K562 (cell line): Measurements from ENCODE around the gene BEST3. TPM values are rescaled to one million over a fixed set of nuclear protein-coding genes. Genes with fewer than 3 reads are reported as not detected.

ENCODE experiments used
- ATAC-seq: fragments of 200-7000 bp; cut with Tn5 transposase; 3 replicates; pipeline ENCODE4 v1.9.1; 2020; ENCODE audit warnings: moderate library complexity
- BruUV-seq: library from RNA; stranded (reverse); fragments of 400-500 nt; replicated peaks from 2 replicates; lab custom pipeline; 2021; lab: Mats Ljungman, UMichigan
- CTCF ChIA-PET: fragments of 300-600 bp; formaldehyde crosslinking; extraction: SDS; loops from one replicate; lab custom pipeline; 2021; ENCODE audit warnings: low intra/inter-chr PET ratio; lab: Yijun Ruan, JAX
- POLR2A ChIA-PET: fragments of 300-600, 350-650 bp; sonication (Branson Sonifier 250); formaldehyde crosslinking; extraction: SDS; loops from one replicate; lab custom pipeline; 2021; ENCODE audit warnings: antibody characterized with exemption, inconsistent platforms; lab: Yijun Ruan, JAX
- DNase-seq, 4 experiments: peaks; one replicate each; pipeline versions ENCODE4 v3.0.0 to v3.0.0-alpha.2; 2011 to 2018; ENCODE audit warnings: low spot score in 3 of 4, mixed read lengths in 3 of 4; ENCODE audit errors: extremely low read depth in 1 of 4
- FAIRE-seq: peaks from 2 replicates; lab custom pipeline; 2011; peaks lifted over from hg19 to GRCh38; lab: Jason Lieb, UNC
- H2AFZ ChIP-seq: 2 replicates; pipeline ENCODE4 v1.6.0; 2011; ENCODE audit warnings: low read depth, low read length, control low read depth, inconsistent platforms
- H3K27ac ChIP-seq: fragments of 200-600 bp; 3 replicates; pipeline ENCODE4 v1.8.0; 2011; ENCODE audit warnings: low read depth, mild to moderate bottlenecking, control low read depth, inconsistent platforms, low read length, moderate library complexity, mixed read lengths; ENCODE audit errors: extremely low read depth
- H3K27me3 ChIP-seq, 2 experiments: fragments of 300-600 bp in 1 of 2; 2 replicates in 1 of 2; 3 replicates in 1 of 2; pipeline versions ENCODE4 v1.6.0 to v1.8.0; 2011; ENCODE audit warnings: inconsistent platforms in 2 of 2, low read length in 2 of 2, mild to moderate bottlenecking in 1 of 2, mixed read lengths in 1 of 2, moderate library complexity in 1 of 2; ENCODE audit not compliant: control insufficient read depth in 2 of 2, insufficient read depth in 2 of 2
- H3K36me3 ChIP-seq: fragments of 300-600 bp; 3 replicates; pipeline ENCODE4 v1.8.0; 2011; ENCODE audit warnings: mild to moderate bottlenecking, low read length, inconsistent platforms; ENCODE audit not compliant: control insufficient read depth, insufficient read depth
- H3K4me1 ChIP-seq, 2 experiments: fragments of 200-600 bp in 1 of 2; replicated peaks in 1 of 2; 2 replicates in 1 of 2; 3 replicates in 1 of 2; pipeline versions ENCODE4 v1.5.1 to v1.8.0; 2011; ENCODE audit warnings: inconsistent platforms in 2 of 2, low read length in 2 of 2, mild to moderate bottlenecking in 1 of 2, mixed read lengths in 1 of 2, moderate library complexity in 1 of 2; ENCODE audit not compliant: control insufficient read depth in 2 of 2, insufficient read depth in 2 of 2
- H3K4me2 ChIP-seq: 2 replicates; pipeline ENCODE4 v1.6.1; 2011; ENCODE audit warnings: low read length, control low read depth, inconsistent platforms, mixed read lengths; ENCODE audit not compliant: insufficient read depth
- H3K4me3 ChIP-seq: fragments of 200-600 bp; sonication (generic), shearing (Covaris generic); 2 replicates; pipeline ENCODE4 v1.5.1; 2016; ENCODE audit warnings: control low read depth, inconsistent platforms
- H3K79me2 ChIP-seq: fragments of 200-600 bp; 3 replicates; pipeline ENCODE4 v1.8.0; 2011; ENCODE audit warnings: low read length, inconsistent platforms; ENCODE audit not compliant: control insufficient read depth, insufficient read depth
- H3K9ac ChIP-seq, 2 experiments: 2 replicates each; pipeline versions ENCODE4 v1.6.0 to v1.6.1; 2011; ENCODE audit warnings: low read depth in 2 of 2, low read length in 2 of 2, control low read depth in 1 of 2, inconsistent platforms in 1 of 2, mild to moderate bottlenecking in 1 of 2, mixed read lengths in 1 of 2; ENCODE audit not compliant: insufficient read depth in 1 of 2
- H3K9me1 ChIP-seq: one replicate; pipeline ENCODE4 v1.6.0; 2011; ENCODE audit warnings: inconsistent platforms, mild to moderate bottlenecking, low read length, moderate library complexity; ENCODE audit not compliant: control insufficient read depth, insufficient read depth
- H3K9me3 ChIP-seq: replicated peaks from 2 replicates; pipeline ENCODE4 v1.5.1; 2011; ENCODE audit warnings: low read depth, low read length, inconsistent platforms; ENCODE audit not compliant: control insufficient read depth, insufficient read depth
- H4K20me1 ChIP-seq: replicated peaks from 2 replicates; pipeline ENCODE4 v1.6.1; 2011; ENCODE audit warnings: low read length, inconsistent platforms, mixed read lengths; ENCODE audit not compliant: control insufficient read depth, insufficient read depth
- NUFIP1 ChIP-seq: fragments of 450-650 bp; IDR thresholded peaks from 2 replicates; pipeline ENCODE4 v1.6.1; 2018; ENCODE audit not compliant: partially characterized antibody
- WGBS: fragments of 100-300 bp; shearing (Covaris generic); methylation state at CpG from one replicate; pipeline ENCODE4 v1.1.6; 2016; ENCODE audit warnings: low coverage, mixed read lengths; ENCODE audit not compliant: insufficient coverage; ENCODE audit errors: missing lambda C conversion rate; 5-methylcytosine and 5-hydroxymethylcytosine counted together
- in situ Hi-C: fragments of 300-500 bp; cut with MboI; formaldehyde crosslinking; loops from 4 replicates; pipeline ENCODE4 v1.15.0; 2018; ENCODE audit warnings: inconsistent platforms, mixed read lengths
- intact Hi-C: fragments of 100-400 bp; cut with micrococcal nuclease; formaldehyde crosslinking; loops from 2 replicates; pipeline ENCODE4 v1.14.2; 2022
- polyA plus RNA-seq, 8 experiments: library from polyadenylated mRNA; depleted of rRNA in 4 of 8; stranded (reverse) in 5 of 8; unstranded in 3 of 8; fragments of >200 nt; fragmentation: Nextera tagmentation in 2 of 8; fragmentation: Illumina TruSeq in 1 of 8; extraction: Ambion mirVana in 2 of 8; extraction: Trizol in 1 of 8; gene quantifications; 2 replicates each; pipeline versions ENCODE4 v1.2.1 to v1.2.3, GENCODE V29; 2011 to 2014; ENCODE audit warnings: inconsistent platforms in 1 of 8, missing spikeins in 1 of 8
- total RNA-seq, 7 experiments: library from RNA; depleted of rRNA in 6 of 7; stranded (reverse); fragments of >200 nt in 6 of 7; fragmentation: Illumina TruSeq in 2 of 7; extraction: Trizol in 2 of 7; gene quantifications; 2 replicates each; pipeline versions ENCODE4 v1.2.1 to v1.2.3, GENCODE V29; 2011 to 2021; ENCODE audit warnings: low replicate concordance in 1 of 7
- TF ChIP-seq, protein P1 (sequence below), 2 experiments: fragments of 450-650 bp in 1 of 2; sonication (generic) in 1 of 2; formaldehyde crosslinking in 1 of 2; IDR thresholded peaks in 1 of 2; conservative IDR thresholded peaks in 1 of 2; 2 replicates each; pipeline versions ENCODE4 v1.6.1 to v1.8.1; 2016 to 2023; ENCODE audit warnings: mild to moderate bottlenecking in 2 of 2, moderate library complexity in 2 of 2, inconsistent platforms in 1 of 2, missing genetic modification reagents in 1 of 2
- TF ChIP-seq, protein P2 (sequence below): fragments of 200-800 bp; sonication (Bioruptor generic); IDR thresholded peaks from 2 replicates; pipeline ENCODE4 v1.6.1; 2017; ENCODE audit warnings: missing genetic modification characterization, missing compliant biosample characterization

The BEST3 gene
- total and polyA plus RNA-seq, 9 of the 15 experiments (the other 6 are each of a cell fraction or from before 2014, with no cell fraction given): 0.15 TPM; not detected in 8

GRCh38 chr12:69648476-69648875, 50.6 kb downstream of the BEST3 start:
- CTCF ChIA-PET: interaction anchor here (1.0 kb wide), 1 partner anchor 9 kb away, joined by 3 read pairs; no protein-coding TSS in a partner anchor
- WGBS: 16% methylated on average over 3 of the region's 3 CpGs
- H3K79me2 ChIP-seq: no peaks in the 10 kb centered on the region
- no peak overlapping the region for H3K27ac ChIP-seq
- ATAC-seq (no peak), FAIRE-seq (no peak)
- H3K4me2 ChIP-seq: no peak overlapping the region
- no peak overlapping the region for H2AFZ ChIP-seq
- no peak for TF ChIP-seq NUFIP1
- TF ChIP-seq, protein P1, sequence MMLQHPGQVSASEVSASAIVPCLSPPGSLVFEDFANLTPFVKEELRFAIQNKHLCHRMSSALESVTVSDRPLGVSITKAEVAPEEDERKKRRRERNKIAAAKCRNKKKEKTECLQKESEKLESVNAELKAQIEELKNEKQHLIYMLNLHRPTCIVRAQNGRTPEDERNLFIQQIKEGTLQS (IDR thresholded peaks at IDR 0.05): peak; percentile 44
- TF ChIP-seq, protein P1 (CRISPR knock-in tag; conservative IDR thresholded peaks at IDR 0.05): no peak
- TF ChIP-seq, protein P2, sequence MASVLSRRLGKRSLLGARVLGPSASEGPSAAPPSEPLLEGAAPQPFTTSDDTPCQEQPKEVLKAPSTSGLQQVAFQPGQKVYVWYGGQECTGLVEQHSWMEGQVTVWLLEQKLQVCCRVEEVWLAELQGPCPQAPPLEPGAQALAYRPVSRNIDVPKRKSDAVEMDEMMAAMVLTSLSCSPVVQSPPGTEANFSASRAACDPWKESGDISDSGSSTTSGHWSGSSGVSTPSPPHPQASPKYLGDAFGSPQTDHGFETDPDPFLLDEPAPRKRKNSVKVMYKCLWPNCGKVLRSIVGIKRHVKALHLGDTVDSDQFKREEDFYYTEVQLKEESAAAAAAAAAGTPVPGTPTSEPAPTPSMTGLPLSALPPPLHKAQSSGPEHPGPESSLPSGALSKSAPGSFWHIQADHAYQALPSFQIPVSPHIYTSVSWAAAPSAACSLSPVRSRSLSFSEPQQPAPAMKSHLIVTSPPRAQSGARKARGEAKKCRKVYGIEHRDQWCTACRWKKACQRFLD (CRISPR knock-in tag): no peak
- TF ChIP-seq, all 486 proteins: peak for 1
- Histone ChIP-seq H3K9ac (no peak overlapping the region), H3K27me3 (no peaks in the 10 kb centered on the region), H3K36me3 (no peaks in the 10 kb centered on the region), H3K4me3 (no peak overlapping the region), H3K4me1 (peaks cover 0 to 14% of the 10 kb centered on the region in 2 experiments; a peak in 2 of 5 replicates), H4K20me1 (no peaks in the 10 kb centered on the region), H3K9me3 (no peaks in the 10 kb centered on the region), H3K9me1 (no peaks in the 10 kb centered on the region)
- no peak for DNase-seq
- intact Hi-C loops: no loop called here
- POLR2A ChIA-PET: interaction anchor here (1.2 kb wide), 2 partner anchors 9 to 11 kb away, joined by 5 to 6 read pairs; no protein-coding TSS in a partner anchor
- BruUV-seq: no TSS peak
- in situ Hi-C loops: no loop called here
